PC-3 (cell line): Measurements from ENCODE around the gene CLASP1. TPM values are rescaled to one million over a fixed set of nuclear protein-coding genes. Genes with fewer than 3 reads are reported as not detected.
"Not testable (repeated sequence)": the region's sequence is repeated elsewhere in the genome, so short reads cannot be mapped to it uniquely, and the experiment has no call there.

ENCODE experiments used
- ATAC-seq: fragments of 200-7000 bp; cut with Tn5 transposase; 2 replicates; pipeline ENCODE4 v1.9.1; 2020; ENCODE audit warnings: mild to moderate bottlenecking, moderate library complexity
- BruUV-seq: library from RNA; stranded (reverse); fragments of 400-500 nt; replicated peaks from 2 replicates; lab custom pipeline; 2021; lab: Mats Ljungman, UMichigan
- CTCF ChIA-PET: fragments of 300-600 bp; sonication (Branson Sonifier 250); formaldehyde crosslinking; loops from one replicate; lab custom pipeline; 2022; ENCODE audit warnings: antibody characterized with exemption; lab: Charles Lee
- POLR2A ChIA-PET: fragments of 300-600 bp; sonication (Branson Sonifier 250); formaldehyde crosslinking; loops from one replicate; lab custom pipeline; 2022; ENCODE audit warnings: antibody characterized with exemption; ENCODE audit not compliant: unreplicated experiment; lab: Charles Lee
- DNase-seq: peaks from one replicate; pipeline ENCODE4 v3.0.0-alpha.2; 2015
- H2AFZ ChIP-seq: fragments of 300-600 bp; sonication (generic); 2 replicates; pipeline ENCODE4 v1.6.0; 2016; ENCODE audit warnings: antibody characterized with exemption, low read length
- H3F3A ChIP-seq: fragments of 300-600 bp; sonication (generic); one replicate; pipeline ENCODE4 v1.6.0; 2017; ENCODE audit warnings: antibody characterized with exemption, low read length, control low read depth, mild to moderate bottlenecking; ENCODE audit not compliant: unreplicated experiment
- H3K27ac ChIP-seq: fragments of 300-600 bp; sonication (generic); 2 replicates; pipeline ENCODE4 v1.5.1; 2016; ENCODE audit warnings: mild to moderate bottlenecking, low read length
- H3K27me3 ChIP-seq: fragments of 300-600 bp; sonication (generic); 2 replicates; pipeline ENCODE4 v1.6.1; 2016; ENCODE audit warnings: low read length, mixed read lengths
- H3K36me3 ChIP-seq: fragments of 300-600 bp; sonication (generic); 2 replicates; pipeline ENCODE4 v1.6.1; 2016; ENCODE audit warnings: low read depth, mixed run types, low read length, mixed read lengths
- H3K4me1 ChIP-seq: fragments of 300-600 bp; sonication (generic); 2 replicates; pipeline ENCODE4 v1.5.1; 2016; ENCODE audit warnings: low read length; ENCODE audit not compliant: insufficient read depth
- H3K4me2 ChIP-seq: fragments of 300-600 bp; sonication (generic); 2 replicates; pipeline ENCODE4 v1.6.0; 2016; ENCODE audit warnings: low read length
- H3K4me3 ChIP-seq: fragments of 300-600 bp; sonication (generic); 2 replicates; pipeline ENCODE4 v1.5.1; 2016; ENCODE audit warnings: mild to moderate bottlenecking, low read length, mixed read lengths
- H3K79me2 ChIP-seq: fragments of 300-600 bp; sonication (generic); 2 replicates; pipeline ENCODE4 v1.6.1; 2017; ENCODE audit warnings: low read length, mixed read lengths
- H3K9ac ChIP-seq: fragments of 300-600 bp; sonication (generic); 2 replicates; pipeline ENCODE4 v1.6.0; 2016; ENCODE audit warnings: mild to moderate bottlenecking, low read length
- H3K9me2 ChIP-seq: fragments of 300-600 bp; sonication (generic); replicated peaks from 2 replicates; pipeline ENCODE4 v1.6.1; 2016; ENCODE audit warnings: mixed run types, low read length, mixed read lengths
- H3K9me3 ChIP-seq: fragments of 300-600 bp; sonication (generic); 2 replicates; pipeline ENCODE4 v1.6.1; 2016; ENCODE audit warnings: low read length, mixed read lengths
- H4K20me1 ChIP-seq: fragments of 300-600 bp; sonication (generic); 2 replicates; pipeline ENCODE4 v1.6.1; 2016; ENCODE audit warnings: low read length, mixed read lengths
- CTCF ChIP-seq: fragments of 300-600 bp; sonication (generic); conservative IDR thresholded peaks from 2 replicates; pipeline ENCODE4 v1.5.1; 2017; ENCODE audit warnings: antibody characterized with exemption, low read depth, mild to moderate bottlenecking, low read length
- EZH2 ChIP-seq: fragments of 300-600 bp; sonication (generic); IDR thresholded peaks from one replicate; pipeline ENCODE4 v1.6.1; 2017; ENCODE audit warnings: antibody characterized with exemption, mild to moderate bottlenecking, low read length; ENCODE audit not compliant: unreplicated experiment
- EZH2phosphoT487 ChIP-seq: fragments of 300-600 bp; sonication (generic); IDR thresholded peaks from 2 replicates; pipeline ENCODE4 v1.6.1; 2018; ENCODE audit warnings: mild to moderate bottlenecking, antibody characterized with exemption, low read length, borderline replicate concordance
- intact Hi-C: fragments of 100-400 bp; cut with micrococcal nuclease; formaldehyde crosslinking; loops from 2 replicates; pipeline ENCODE4 v1.9.0; 2023
- total RNA-seq: library from RNA; depleted of rRNA; stranded (reverse); fragments of >200 nt; gene quantifications from 2 replicates; pipeline ENCODE4 v1.2.3, GENCODE V29; 2014

The CLASP1 gene
- total RNA-seq, 1 experiment from 2014 or later: 24.3 TPM

- TF ChIP-seq EZH2 (no peak), CTCF (no peak), EZH2phosphoT487 (no peak)
Measured at GRCh38 chr2:121316986-121317385, 332.3 kb downstream of the CLASP1 start.

GRCh38 chr2:121313701-121314100, 335.6 kb downstream of the CLASP1 start:
- DNase-seq, H3K9ac ChIP-seq, POLR2A ChIA-PET, H3K27ac ChIP-seq, ATAC-seq, BruUV-seq, H3K4me2 ChIP-seq, H3F3A ChIP-seq, H2AFZ ChIP-seq, H3K79me2 ChIP-seq, H3K9me2 ChIP-seq, H3K27me3 ChIP-seq, intact Hi-C loops, H3K9me3 ChIP-seq, H4K20me1 ChIP-seq, CTCF ChIA-PET, H3K36me3 ChIP-seq, H3K4me1 ChIP-seq, H3K4me3 ChIP-seq: not testable (repeated sequence)

More at GRCh38 chr2:121316986-121317385, 332.3 kb downstream of the CLASP1 start:
- no peaks in the 10 kb centered on the region for H3F3A ChIP-seq
- no peaks in the 10 kb centered on the region for H3K27me3 ChIP-seq
- H2AFZ ChIP-seq: no peak overlapping the region
- H3K9me3 ChIP-seq: no peaks in the 10 kb centered on the region
- no peak for ATAC-seq
- no peaks in the 10 kb centered on the region for H3K9me2 ChIP-seq
- H3K4me1 ChIP-seq: no peaks in the 10 kb centered on the region
- no peak overlapping the region for H3K9ac ChIP-seq
- H3K27ac ChIP-seq: no peak overlapping the region
- BruUV-seq: no TSS peak
- no peaks in the 10 kb centered on the region for H4K20me1 ChIP-seq
- DNase-seq: no peak
- H3K79me2 ChIP-seq: no peaks in the 10 kb centered on the region
- ChIA-PET CTCF (no interaction called here), POLR2A (no interaction called here)
- no peak overlapping the region for H3K4me3 ChIP-seq
- no peaks in the 10 kb centered on the region for H3K36me3 ChIP-seq
- intact Hi-C loops: no loop called here
- no peak overlapping the region for H3K4me2 ChIP-seq

GRCh38 chr2:121309801-121310200, 339.5 kb downstream of the CLASP1 start:
- no peak for DNase-seq
- intact Hi-C loops: no loop called here
- Histone ChIP-seq H3K9me3 (no peaks in the 10 kb centered on the region), H3K9ac (no peak overlapping the region), H3K27ac (no peak overlapping the region), H2AFZ (no peak overlapping the region), H3K4me3 (no peak overlapping the region), H3K79me2 (no peaks in the 10 kb centered on the region), H3K4me1 (no peaks in the 10 kb centered on the region), H3K36me3 (no peaks in the 10 kb centered on the region), H4K20me1 (no peaks in the 10 kb centered on the region), H3F3A (no peaks in the 10 kb centered on the region), H3K9me2 (no peaks in the 10 kb centered on the region), H3K27me3 (peaks cover 32% of the 10 kb centered on the region), H3K4me2 (no peak overlapping the region)
- CTCF ChIA-PET: no interaction called here
- no peak for ATAC-seq
- no peak for TF ChIP-seq EZH2phosphoT487
- no peak for TF ChIP-seq EZH2
- no TSS peak for BruUV-seq
- POLR2A ChIA-PET: no interaction called here

- TF ChIP-seq EZH2phosphoT487 (no peak), CTCF (no peak), EZH2 (no peak)
- H3K36me3 ChIP-seq: no peaks in the 10 kb centered on the region
- H3K4me2 ChIP-seq: no peak overlapping the region
- no peak for ATAC-seq
- no peak overlapping the region for H2AFZ ChIP-seq
- H3K9ac ChIP-seq: no peak overlapping the region
- no peaks in the 10 kb centered on the region for H3K4me1 ChIP-seq
- no peaks in the 10 kb centered on the region for H3K9me3 ChIP-seq
- H3K4me3 ChIP-seq: no peak overlapping the region
- H4K20me1 ChIP-seq: no peaks in the 10 kb centered on the region
- no peaks in the 10 kb centered on the region for H3K9me2 ChIP-seq
- H3K27me3 ChIP-seq: peaks cover 32% of the 10 kb centered on the region
- H3F3A ChIP-seq: no peaks in the 10 kb centered on the region
- H3K79me2 ChIP-seq: no peaks in the 10 kb centered on the region
- CTCF ChIA-PET: no interaction called here
- intact Hi-C loops: no loop called here
- POLR2A ChIA-PET: no interaction called here
- no peak for DNase-seq
- BruUV-seq: no TSS peak
- H3K27ac ChIP-seq: no peak overlapping the region
Measured at GRCh38 chr2:121309323-121309722, 339.9 kb downstream of the CLASP1 start.
